Adrenal gland (tissue), 12 donors: ENCODE measurements around the gene ELMO3. TPM values are rescaled to one million over a fixed set of nuclear protein-coding genes. Genes with fewer than 3 reads are reported as not detected.

Experiments used
- DNase-seq, 7 donors: peaks; one replicate each; pipeline ENCODE4 v3.0.0-alpha.2; 2019 to 2020
- H3K27ac ChIP-seq, 5 donors: fragments of 200-600 bp; sonication (generic) in 4 of 5; 1 replicate in 3 of 5; 2 replicates in 2 of 5; pipeline versions ENCODE4 v1.5.1 to v1.8.0; 2016 to 2020; ENCODE audit warnings: mild to moderate bottlenecking in 1 of 5
- H3K27me3 ChIP-seq: fragments of 200-600 bp; 2 replicates; pipeline ENCODE4 v1.8.0; 2021
- H3K36me3 ChIP-seq, 2 donors: fragments of 200-600 bp; replicated peaks in 1 of 2; 1 replicate in 1 of 2; 2 replicates in 1 of 2; pipeline versions ENCODE4 v1.5.1 to v1.8.0; 2018 to 2022
- H3K4me1 ChIP-seq, 2 donors: fragments of 200-600 bp; replicated peaks in 1 of 2; 1 replicate in 1 of 2; 2 replicates in 1 of 2; pipeline versions ENCODE4 v1.5.1 to v1.8.0; 2018 to 2021
- H3K4me3 ChIP-seq, 4 donors: fragments of 200-600 bp; sonication (generic) in 3 of 4; one replicate each; pipeline ENCODE4 v1.5.1; 2016 to 2018
- H3K9me3 ChIP-seq, 3 donors: fragments of 200-600 bp; sonication (generic) in 1 of 3; replicated peaks in 1 of 3; 1 replicate in 2 of 3; 2 replicates in 1 of 3; pipeline versions ENCODE4 v1.5.1 to v1.8.0; 2016 to 2021
- CTCF ChIP-seq, 6 experiments: fragments of 450-650 bp in 4 of 6; fragments of 200-600 bp in 2 of 6; sonication (generic) in 1 of 6; IDR thresholded peaks; 1 replicate in 5 of 6; 2 replicates in 1 of 6; pipeline versions ENCODE4 v1.5.1 to v1.8.0; 2016 to 2021; ENCODE audit warnings: antibody characterized with exemption in 6 of 6, mild to moderate bottlenecking in 2 of 6, moderate library complexity in 1 of 6
- POLR2A ChIP-seq, 2 donors: fragments of 450-650 bp; IDR thresholded peaks; one replicate each; pipeline ENCODE4 v1.6.1; 2017; ENCODE audit warnings: antibody characterized with exemption in 2 of 2, mild to moderate bottlenecking in 2 of 2, moderate library complexity in 1 of 2
- WGBS, 4 donors: extraction: QIAGEN DNeasy Blood & Tissue Kit in 2 of 4; methylation state at CpG; one replicate each; pipeline versions ENCODE4 v1.1.5 to v1.1.7; 2013 to 2017; 5-methylcytosine and 5-hydroxymethylcytosine counted together
- intact Hi-C, 2 donors: fragments of 100-400 bp; cut with DNase I; formaldehyde crosslinking; loops; one replicate each; pipeline versions ENCODE4 v1.14.1 to v1.15.0; 2022 to 2023
- polyA plus RNA-seq, 3 donors: library from polyadenylated mRNA; stranded (reverse); fragments of 200-250 nt in 2 of 3; fragments of 350-450 nt in 1 of 3; fragmentation: Illumina TruSeq in 1 of 3; extraction: RNeasy Lipid Tissue Mini Kit (QIAGEN cat#74804) in 1 of 3; gene quantifications; one replicate each; pipeline ENCODE4 v1.2.3, GENCODE V29; 2013 to 2014
- total RNA-seq, 9 donors: library from RNA; depleted of rRNA in 4 of 9; stranded (reverse); fragments of >200 nt in 4 of 9; fragments of 120-200 nt in 1 of 9; fragmentation: NEBNext Ultra II Directional in 1 of 9; extraction: Animal tissue kit (Norgen Biotek cat#: 25700) in 1 of 9; gene quantifications; one replicate each; pipeline versions ENCODE4 v1.1.0 to v1.2.4, GENCODE V29; 2013 to 2023
- donor health status: healthy with polysubstance abuse.
- donor health status: Bipolar disorder and iron deficiency.
- donor health status: DM: yes; HTN: yes; CAD: no.
- donor health status: DM: no; HTN: no; CAD: no.
- donor health status: DM: no; HTN: no; CAD: no.
- donor health status: DM: yes; HTN: yes; CAD: no.

Gene ELMO3
- total and polyA plus RNA-seq, 12 donors = 0.18 to 7.0 (median 1.8) TPM

- peak overlapping the region in 1 of 4 donors; percentile 96 for H3K4me3 ChIP-seq
Observed at GRCh38 chr16:67228034-67228785, 29.3 kb downstream of the ELMO3 start.

GRCh38 chr16:67228905-67229304 lies 30.0 kb downstream of the ELMO3 start:
- TF ChIP-seq POLR2A (IDR thresholded peaks at IDR 0.05) (no peak), CTCF (IDR thresholded peaks at IDR 0.05) (no peak)
- intact Hi-C loops = no loop called here
- Histone ChIP-seq H3K27ac (no peak overlapping the region), H3K4me1 (peaks cover 12 to 17% of the 10 kb centered on the region in 2 donors), H3K36me3 (peaks cover 0 to 48% of the 10 kb centered on the region in 2 donors), H3K4me3 (no peak overlapping the region), H3K27me3 (no peaks in the 10 kb centered on the region), H3K9me3 (no peaks in the 10 kb centered on the region)
- WGBS, 4 donors = 77 to 85% (median 83%) methylated on average over 8 to 9 of the region's 9 CpGs
- DNase-seq = peak in 1 of 7 donors; percentile 16

More at GRCh38 chr16:67228034-67228785, 29.3 kb downstream of the ELMO3 start:
- peaks cover 12 to 17% of the 10 kb centered on the region in 2 donors for H3K4me1 ChIP-seq
- peaks cover 0 to 41% of the 10 kb centered on the region in 2 donors for H3K36me3 ChIP-seq
- intact Hi-C loops = no loop called here
- H3K9me3 ChIP-seq = no peaks in the 10 kb centered on the region
- TF ChIP-seq POLR2A (IDR thresholded peaks at IDR 0.05) (no peak), CTCF (IDR thresholded peaks at IDR 0.05) (no peak)
- WGBS, 4 donors = 79 to 87% (median 82%) methylated on average over 6 to 9 of the region's 9 CpGs
- no peak overlapping the region for H3K27ac ChIP-seq
- H3K27me3 ChIP-seq = no peaks in the 10 kb centered on the region
- DNase-seq = no peak

- Histone ChIP-seq H3K27ac (no peak overlapping the region), H3K4me1 (peaks cover 12 to 17% of the 10 kb centered on the region in 2 donors), H3K9me3 (no peaks in the 10 kb centered on the region), H3K4me3 (no peak overlapping the region), H3K36me3 (peaks cover 0 to 61% of the 10 kb centered on the region in 2 donors), H3K27me3 (no peaks in the 10 kb centered on the region)
- peak in 1 of 7 donors; percentile 18 for DNase-seq
- no peak for TF ChIP-seq POLR2A (IDR thresholded peaks at IDR 0.05)
- TF ChIP-seq CTCF (IDR thresholded peaks at IDR 0.05) = no peak
- WGBS, 4 donors = 91 to 95% (median 91%) methylated on average over 8 to 32 of the region's 32 CpGs
- intact Hi-C loops = no loop called here
Observed at GRCh38 chr16:67229906-67230808, 31.2 kb downstream of the ELMO3 start.
